ENCODE data around the gene ZNF654.

Gene ZNF654

DNA sequence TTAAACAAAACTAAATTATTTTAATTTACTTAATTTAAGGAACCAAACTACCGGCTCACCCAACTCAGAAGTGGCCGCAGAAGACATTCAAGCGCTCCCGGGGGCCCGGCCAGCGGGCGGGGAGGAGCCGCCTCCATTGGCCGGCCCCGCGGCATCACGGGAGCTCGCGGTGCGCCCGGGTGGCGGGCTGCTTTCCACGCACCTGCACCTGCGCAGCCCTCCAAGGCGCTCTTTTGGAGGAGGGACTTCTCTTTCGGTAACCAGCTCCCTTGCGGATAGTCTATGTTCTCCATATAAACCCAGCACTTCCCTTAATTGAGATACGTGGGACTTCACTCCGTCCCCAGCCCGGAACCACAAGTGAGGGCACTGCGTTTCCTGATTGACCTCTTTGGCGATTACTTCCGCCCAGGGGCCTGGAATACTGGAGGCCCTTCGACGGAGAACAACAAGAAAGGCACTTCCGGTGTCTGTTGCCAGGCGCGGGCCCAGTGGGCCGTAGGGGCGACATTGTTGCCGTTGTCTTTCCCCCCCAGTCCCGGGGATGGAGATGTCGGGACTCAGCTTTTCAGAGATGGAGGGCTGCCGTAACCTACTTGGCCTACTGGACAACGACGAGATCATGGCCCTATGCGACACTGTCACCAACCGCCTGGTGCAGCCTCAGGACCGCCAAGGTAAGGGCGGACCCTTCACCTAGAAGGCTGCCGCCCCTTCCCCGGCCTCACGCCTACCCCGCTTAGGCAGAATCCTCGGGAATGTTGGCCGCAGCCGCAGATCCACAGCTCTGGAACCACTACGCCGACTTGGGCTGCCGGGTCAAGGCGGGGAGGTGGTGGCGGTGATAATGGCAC lies 90.7 kb downstream of the ZNF654 start, which contains the start of gene C3orf38:
Gene C3orf38 (plus strand): TSS at position 451 of the 854 bp plus-strand sequence. CDS start 94 bp downstream, at position 545.
- peak; percentile 93 for DNase-seq (ENCODE audit: low read depth)
- TF ChIP-seq CTCF (conservative IDR thresholded peaks at IDR 0.05; ENCODE audit: low read depth, low read length): no peak
- H3K4me3 ChIP-seq (ENCODE audit: low read depth, low read length): peak within 1 kb of the TSS; percentile 99

DNA sequence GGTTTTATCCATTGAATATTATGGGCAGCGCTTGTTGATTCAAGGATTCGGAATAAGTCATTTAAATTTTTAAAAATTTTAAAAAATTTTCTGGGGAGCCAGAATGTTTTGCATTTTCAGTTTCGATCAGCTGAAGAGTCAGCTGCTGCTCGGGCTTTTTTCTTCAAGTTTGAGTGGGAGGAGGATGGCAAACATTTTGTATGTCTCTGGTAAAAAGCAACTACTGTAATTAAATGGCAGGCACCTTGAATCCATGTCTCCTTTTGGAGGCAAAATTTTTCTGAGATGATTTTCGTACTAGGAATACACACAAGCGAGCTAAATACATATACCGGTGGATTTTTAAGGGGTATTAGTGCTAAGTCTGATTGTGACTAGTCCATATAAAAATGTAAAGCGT lies 91.3 kb downstream of the ZNF654 start:
- H3K4me3 ChIP-seq (ENCODE audit: low read depth, low read length): peak overlapping the region; percentile 99
- no peak for TF ChIP-seq CTCF (conservative IDR thresholded peaks at IDR 0.05; ENCODE audit: low read depth, low read length)
- DNase-seq (ENCODE audit: low read depth): peak; percentile 42

DNA sequence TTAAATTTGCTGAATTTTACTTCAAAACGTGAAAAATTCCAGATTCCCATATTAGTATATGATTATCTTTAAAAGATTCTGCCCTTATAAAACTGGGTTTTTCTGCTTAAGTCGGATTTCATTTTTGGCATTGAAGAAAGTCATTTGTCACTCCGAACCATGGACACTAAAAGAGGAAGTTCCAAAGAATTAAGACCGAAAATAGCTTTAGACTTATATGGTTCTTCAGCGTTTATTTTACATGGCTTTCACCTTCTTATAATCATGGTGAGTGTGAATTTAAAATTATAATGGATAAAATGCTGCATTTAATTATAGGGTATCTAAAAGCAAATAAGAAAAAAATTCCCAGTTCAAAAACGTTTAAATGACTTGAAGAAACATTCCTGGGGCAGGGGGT lies 91.8 kb downstream of the ZNF654 start:
- no peak for TF ChIP-seq CTCF (conservative IDR thresholded peaks at IDR 0.05; ENCODE audit: low read depth, low read length)
- no peak for DNase-seq (ENCODE audit: low read depth)
- peak overlapping the region; percentile 99 for H3K4me3 ChIP-seq (ENCODE audit: low read depth, low read length)

- DNase-seq (ENCODE audit: low read depth): peak; percentile 36
- peak overlapping the region; percentile 99 for H3K4me3 ChIP-seq (ENCODE audit: low read depth, low read length)
- no peak for TF ChIP-seq CTCF (conservative IDR thresholded peaks at IDR 0.05; ENCODE audit: low read depth, low read length)
These were observed 92.3 kb downstream of the ZNF654 start for GRCh38 chr3:88151358-88151757.

GRCh38 chr3:88152841-88153240 lies 93.8 kb downstream of the ZNF654 start:
- no peak for DNase-seq (ENCODE audit: low read depth)
- no peak overlapping the region for H3K4me3 ChIP-seq (ENCODE audit: low read depth, low read length)
- no peak for TF ChIP-seq CTCF (conservative IDR thresholded peaks at IDR 0.05; ENCODE audit: low read depth, low read length)

DNA sequence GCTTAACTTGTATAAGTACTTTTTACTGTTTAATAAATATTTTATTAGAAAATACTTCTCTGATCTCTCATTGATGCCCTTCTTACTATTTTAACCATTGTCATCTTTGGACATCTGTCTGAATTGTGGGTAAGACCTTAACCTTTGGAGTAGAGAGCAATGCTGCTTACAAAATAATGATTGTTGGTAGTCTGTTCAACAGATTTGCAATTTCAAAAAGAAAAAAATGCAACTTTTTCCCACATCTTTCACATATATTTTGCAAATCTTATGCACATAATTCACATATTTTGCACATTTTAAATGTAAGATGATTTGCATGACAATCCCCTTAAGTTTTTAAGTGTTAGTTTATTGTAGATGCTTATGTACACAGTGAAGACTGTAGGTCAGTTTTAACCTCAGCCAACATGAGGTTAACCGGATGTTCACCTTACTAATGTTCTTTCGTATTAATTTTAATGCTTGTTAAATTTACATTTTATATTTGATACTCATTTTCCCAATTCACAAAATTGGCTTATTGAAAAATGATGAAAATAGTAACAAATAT lies 107.4 kb downstream of the ZNF654 start:
- TF ChIP-seq CTCF (conservative IDR thresholded peaks at IDR 0.05; ENCODE audit: low read depth, low read length): no peak
- H3K4me3 ChIP-seq (ENCODE audit: low read depth, low read length): no peak overlapping the region
- no peak for DNase-seq (ENCODE audit: low read depth)
